GM21717 (cell line): ENCODE data around the gene CDH22.

ENCODE experiments used
- ATAC-seq: cut with Tn5 transposase; IDR thresholded peaks from one replicate; pipeline ENCODE4 v1.9.1; 2021; ENCODE audit warnings: mild to moderate bottlenecking, moderate library complexity; ENCODE audit not compliant: unreplicated experiment

CDH22 gene

DNA sequence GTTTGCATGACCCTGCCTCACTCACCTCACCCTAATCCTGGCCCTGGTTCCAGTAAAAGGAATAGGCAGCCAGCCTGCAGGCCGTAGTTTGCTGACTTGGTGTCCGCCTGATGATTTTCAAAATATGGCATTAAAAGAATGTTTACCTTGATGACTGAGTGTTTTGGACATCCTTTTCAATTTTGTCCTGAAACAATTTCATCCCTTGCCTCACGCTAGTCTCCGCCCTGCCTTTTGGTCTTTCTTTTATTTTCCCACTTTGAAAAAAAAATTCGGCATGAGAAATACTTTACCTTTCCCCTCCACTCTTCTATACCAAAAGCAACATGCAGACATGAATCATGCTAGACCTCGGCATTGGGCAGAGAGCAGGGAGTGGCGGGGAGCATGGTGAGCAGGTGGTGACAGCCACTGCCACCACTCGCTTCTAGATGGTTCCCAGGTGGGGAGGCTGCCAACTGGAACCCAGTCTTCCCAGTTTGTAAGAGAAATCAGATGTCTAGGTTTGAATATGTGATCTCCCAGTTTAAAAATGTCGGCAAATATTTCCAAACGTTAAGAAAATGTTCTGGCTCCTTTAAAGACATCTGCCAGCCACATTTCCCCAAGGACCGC, 180.8 kb downstream of the CDH22 start:
- no peak for ATAC-seq

DNA sequence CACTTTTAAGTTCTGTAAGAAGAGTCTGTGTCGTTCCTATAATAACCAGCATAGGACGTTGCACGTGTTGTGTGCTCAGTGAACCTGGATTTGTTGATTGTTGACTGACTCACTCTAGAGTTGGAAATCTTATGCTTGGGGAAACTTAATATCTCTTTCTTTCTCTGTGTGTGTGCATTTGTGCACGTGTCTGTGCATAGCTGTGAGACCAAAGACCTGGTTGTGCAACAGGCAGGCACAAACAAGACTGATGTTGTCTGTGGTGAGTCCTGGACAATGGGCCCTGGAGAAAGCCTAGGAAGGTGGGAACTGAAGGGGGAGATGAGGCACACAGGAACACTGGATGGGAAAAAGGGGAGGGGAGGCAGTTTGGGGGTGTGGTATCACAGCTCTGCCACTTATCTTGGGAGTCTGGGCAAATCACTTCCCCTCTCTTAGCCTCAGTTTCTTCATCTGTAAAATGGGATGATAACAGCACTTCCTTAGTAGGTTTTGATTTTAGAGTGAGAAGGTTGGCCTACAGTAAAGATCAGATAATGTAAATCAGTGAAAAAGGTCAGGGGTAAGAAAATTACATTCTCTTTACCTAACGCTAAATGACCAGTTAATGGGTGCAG, 181.8 kb downstream of the CDH22 start:
- no peak for ATAC-seq
